RPMI8226 (cell line): Measurements from ENCODE around the gene KCNAB1.
A peak's percentile ranks its signal among the peaks of the same experiment; 100 is the strongest.

ENCODE experiments used
- DNase-seq: peaks from one replicate; pipeline ENCODE4 v3.0.0-alpha.2; 2015

The KCNAB1 gene

GRCh38 chr3:156332304-156332703, 211.9 kb downstream of the KCNAB1 start:
- DNase-seq: no peak

DNA sequence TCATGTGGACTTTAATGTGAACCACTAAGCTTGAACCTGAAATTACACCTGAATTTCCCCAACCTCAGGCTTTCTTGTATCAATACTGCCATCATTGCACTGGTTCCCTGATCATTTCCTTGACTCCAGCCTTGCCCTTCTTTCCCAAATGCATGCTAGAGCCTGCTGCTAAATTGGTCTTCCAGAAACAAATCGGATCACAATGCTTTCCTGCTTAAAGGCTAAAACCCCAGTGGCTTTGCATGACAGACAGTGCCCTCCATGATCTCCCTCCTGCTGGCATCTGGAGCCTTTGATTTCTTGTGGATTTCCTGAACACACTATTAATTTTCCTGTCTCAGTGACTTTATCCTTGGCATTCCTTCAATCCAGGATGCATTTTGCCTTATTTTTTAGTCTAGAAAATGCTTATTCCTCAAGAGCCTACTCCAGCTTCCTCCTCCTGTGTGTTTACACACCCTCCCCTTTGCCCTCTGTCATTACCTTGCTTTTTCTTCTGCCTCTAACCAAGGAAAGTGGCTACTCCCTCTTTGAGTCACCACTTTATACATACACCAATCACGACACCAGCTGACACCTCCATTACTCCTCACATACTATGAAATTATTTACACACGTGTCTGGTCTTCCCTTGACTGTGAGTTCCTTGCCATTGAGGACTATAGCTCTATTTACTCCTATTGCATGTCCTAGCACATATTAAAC, 214.6 kb downstream of the KCNAB1 start:
- DNase-seq: no peak

DNA sequence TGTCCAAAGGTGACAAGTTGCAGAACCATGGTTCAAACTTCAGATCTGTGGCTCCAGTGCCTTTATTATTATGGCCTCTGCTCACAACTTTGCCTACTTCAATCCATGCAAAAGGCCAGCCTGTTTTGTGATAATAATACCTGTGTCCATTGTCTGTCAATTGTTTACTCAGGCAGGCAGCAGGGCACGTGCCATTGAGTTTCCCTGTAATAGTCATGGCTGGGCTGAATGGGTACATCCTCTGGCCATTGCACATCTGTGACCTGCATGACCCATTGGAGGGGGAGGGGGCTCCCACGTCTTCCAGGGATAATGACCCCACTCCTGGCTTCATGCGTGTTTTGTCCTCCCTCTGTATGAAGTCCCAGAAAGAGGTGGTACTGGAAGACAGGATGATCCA, 219.1 kb downstream of the KCNAB1 start:
- no peak for DNase-seq

- DNase-seq: no peak
These were observed 221.0 kb downstream of the KCNAB1 start for GRCh38 chr3:156341332-156341731.

DNA sequence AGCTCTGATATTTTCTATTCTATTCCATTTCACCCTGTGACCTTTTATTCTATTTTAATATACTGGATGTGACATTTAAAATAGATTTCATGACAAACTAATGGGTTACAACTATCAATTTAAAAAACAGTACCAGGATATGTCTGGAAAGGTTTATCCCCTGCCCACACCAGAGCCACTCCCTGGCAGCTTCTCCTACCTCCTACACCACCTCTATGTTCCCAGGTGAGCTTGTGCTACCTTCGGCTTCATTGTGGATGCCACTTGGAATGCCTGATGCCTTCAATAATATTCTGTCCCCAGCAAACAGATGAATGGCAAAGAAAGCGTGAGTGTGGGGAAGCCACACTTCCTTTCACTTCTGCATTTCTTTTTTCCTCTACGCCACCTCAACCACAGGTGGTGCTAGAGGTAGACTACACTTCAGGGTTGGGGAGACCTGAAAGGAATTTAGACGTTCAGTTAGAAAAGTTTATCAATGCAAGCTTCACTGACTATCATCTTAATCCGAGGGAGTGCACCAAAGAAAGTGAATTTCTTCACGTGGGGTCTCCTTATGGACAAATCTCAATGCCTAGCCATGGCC, 221.5 kb downstream of the KCNAB1 start:
- peak; percentile 78 for DNase-seq

GRCh38 chr3:156344215-156344614, 223.8 kb downstream of the KCNAB1 start:
- no peak for DNase-seq

GRCh38 chr3:156349111-156349510, 228.7 kb downstream of the KCNAB1 start:
- no peak for DNase-seq

DNA sequence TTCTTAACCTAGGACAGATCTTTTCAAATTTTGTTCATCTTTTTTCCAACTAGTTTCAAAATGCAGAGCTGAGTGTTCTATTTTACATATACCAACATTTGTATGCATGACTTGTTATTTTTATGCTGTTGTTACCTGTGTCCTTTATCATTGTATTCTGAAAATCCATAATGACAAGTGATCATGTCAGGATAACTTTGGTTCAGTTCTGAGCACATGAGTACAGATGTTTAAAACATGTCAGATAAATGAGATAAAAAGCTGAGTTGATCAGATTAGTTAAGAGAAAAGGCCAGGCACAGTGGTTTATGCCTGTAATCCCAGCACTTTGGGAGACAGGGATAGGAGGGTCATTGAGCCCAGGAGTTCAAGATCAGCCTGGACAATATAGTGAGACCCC, 229.6 kb downstream of the KCNAB1 start:
- DNase-seq: no peak

DNA sequence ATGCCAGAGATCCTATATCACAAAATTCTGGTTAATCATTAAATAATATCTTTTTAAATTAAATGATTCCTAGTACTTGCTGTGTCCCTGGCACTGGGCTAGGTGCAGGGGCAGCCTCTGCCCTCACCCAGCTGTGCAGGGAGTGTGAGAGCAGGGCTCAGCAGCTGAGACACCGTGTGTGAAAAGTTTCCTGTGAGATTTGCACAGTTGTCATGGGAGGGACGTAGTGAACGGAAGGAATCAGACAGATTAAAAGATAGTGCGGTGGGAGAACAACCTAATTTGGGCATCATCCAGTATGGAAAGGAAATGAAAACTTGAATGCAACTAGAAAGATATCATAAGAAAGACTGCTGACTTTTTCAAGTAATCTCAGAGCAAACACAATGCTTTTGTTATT, 230.4 kb downstream of the KCNAB1 start:
- DNase-seq: no peak

DNA sequence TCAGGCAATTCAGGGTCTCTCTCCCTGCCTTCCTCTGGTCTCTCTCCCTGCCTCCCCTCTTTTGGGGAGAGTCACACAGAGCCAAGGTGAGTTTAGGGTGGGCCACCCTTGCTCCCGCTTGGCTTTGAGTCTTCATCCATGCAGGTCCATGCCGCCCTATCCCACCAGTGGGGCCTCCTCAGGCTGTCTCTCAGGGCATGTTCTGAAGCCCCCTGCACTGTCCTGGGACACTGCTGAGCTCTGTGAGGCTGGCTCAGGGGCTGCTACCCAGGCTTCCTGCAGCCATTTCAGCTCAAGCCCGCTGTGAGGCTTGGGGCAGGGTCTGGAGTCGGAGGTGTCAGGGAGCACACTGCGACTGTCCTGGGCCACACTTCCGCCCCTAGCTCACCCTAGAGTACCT, 231.4 kb downstream of the KCNAB1 start:
- DNase-seq: no peak

- no peak for DNase-seq
These were observed 232.3 kb downstream of the KCNAB1 start for GRCh38 chr3:156352728-156353127.

- no peak for DNase-seq
These were observed 233.2 kb downstream of the KCNAB1 start for GRCh38 chr3:156353563-156353962.

DNA sequence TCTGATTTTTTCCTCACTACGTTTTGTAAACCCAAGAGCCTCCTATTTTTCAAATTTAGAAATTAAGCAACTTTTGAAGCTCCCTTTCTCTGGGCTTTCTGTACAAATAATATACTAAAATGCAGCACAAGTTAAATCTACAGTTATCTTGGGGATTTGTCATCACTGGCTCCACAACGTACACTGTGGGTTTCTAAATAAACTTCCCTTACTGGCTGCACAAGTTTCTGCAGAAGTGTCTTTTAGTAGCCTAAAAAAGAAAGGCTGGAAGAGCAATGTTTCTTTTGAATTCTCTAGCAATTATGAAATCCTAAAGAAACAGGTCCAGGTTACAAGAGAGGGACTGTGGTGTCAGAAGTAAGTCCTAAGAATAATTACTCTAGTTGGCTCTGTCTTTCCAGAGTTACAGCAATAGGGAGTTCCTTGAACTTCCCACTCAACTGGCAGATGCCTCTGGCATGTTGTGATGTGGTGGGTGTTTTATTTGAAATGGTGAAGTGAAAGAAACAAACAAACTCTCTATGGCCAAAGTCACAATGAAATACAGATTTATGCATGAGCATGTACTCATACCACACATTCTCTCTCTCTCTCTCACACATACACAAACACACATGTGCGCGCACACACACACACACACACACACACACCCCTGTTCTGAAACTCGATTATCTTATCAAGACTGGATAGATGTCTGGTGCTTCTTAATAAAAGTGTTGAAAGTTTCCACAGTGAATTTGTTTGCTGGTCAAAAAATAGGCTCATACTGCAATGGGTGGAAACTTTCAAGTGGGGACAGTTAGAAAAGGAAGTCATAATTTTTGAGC, 236.4 kb downstream of the KCNAB1 start:
- DNase-seq: no peak

GRCh38 chr3:156358232-156358631, 237.9 kb downstream of the KCNAB1 start:
- no peak for DNase-seq

DNA sequence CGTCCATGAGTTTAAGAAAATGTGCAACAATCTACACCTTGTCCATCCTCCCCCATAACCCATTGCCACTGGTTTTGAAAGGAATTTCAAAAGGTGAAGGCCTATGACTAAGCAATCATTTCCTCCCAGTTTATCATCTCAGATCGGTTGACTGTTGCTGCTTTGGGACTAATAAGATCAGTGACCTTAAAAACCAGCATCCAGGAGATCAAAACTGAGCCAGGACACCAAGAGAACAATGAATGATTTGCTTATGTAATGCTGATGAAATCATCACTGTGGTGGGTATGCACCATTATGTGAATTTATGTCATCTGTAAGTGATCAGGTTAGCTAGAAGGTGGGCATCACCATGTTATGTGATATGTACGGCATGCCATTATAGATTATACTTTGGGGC, 239.0 kb downstream of the KCNAB1 start:
- DNase-seq: no peak

- no peak for DNase-seq
These were observed 239.7 kb downstream of the KCNAB1 start for GRCh38 chr3:156360083-156360482.

- no peak for DNase-seq
These were observed 240.6 kb downstream of the KCNAB1 start for GRCh38 chr3:156360963-156361362.

- no peak for DNase-seq
These were observed 246.2 kb downstream of the KCNAB1 start for GRCh38 chr3:156366559-156366958.

- DNase-seq: no peak
These were observed 247.8 kb downstream of the KCNAB1 start for GRCh38 chr3:156368189-156368588.

GRCh38 chr3:156371701-156372100, 251.3 kb downstream of the KCNAB1 start:
- DNase-seq: no peak

DNA sequence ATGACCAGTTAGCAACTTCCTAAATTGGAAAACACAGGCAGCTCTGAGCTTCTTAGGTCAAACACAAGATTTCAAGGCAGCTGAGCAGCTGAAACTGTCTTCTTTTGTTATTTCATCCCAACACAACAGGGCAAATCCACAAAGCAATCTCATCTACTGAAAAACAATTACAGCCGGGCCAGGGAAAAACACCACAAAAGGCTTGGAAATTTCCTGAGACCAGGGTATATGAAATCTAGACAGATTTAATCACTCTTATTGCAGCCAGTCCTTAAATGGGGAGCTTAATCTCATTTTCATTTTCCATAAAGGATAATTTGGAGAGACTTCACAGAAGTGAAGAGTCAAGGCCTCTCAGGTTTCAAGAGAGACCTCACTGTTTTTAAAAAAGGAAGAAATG, 252.7 kb downstream of the KCNAB1 start:
- DNase-seq: no peak

DNA sequence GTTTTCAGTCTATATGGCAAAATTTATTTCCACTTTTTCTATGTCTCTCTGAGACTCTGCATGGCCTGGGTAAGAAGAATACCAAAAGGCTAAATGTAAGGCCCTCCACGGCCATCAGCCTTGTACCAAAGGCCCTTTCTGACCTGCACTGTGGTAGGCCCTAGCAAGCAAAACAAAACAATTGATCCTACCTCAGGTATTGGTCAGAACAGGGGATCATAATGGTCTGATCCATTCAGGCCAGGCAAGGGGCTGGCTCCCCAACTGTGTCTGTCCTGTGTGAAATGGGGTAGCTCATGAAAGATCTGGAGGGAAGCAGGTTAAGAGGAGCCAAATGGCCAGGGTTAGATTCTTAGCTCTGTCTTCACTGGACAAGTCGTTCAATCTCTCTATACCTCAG, 253.3 kb downstream of the KCNAB1 start:
- no peak for DNase-seq

DNA sequence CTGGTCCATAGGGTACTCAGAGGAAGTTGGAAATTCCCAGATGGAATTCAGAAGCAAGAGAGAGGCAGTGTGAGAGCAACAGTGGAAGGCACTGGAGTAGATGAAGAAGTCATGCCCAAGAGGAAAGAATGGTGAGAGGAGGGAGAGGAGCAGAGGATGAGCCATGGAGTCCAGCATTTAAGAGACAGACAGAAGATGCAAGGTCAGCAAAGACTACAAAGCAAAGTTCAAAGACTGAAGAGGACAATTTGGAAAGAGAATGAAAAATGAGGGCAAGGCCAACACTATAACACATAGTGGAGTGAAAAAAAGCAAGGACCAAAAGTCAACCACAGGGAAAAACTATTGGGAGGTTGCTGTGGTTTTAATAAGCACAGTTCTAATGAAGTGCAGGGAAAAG, 255.8 kb downstream of the KCNAB1 start:
- DNase-seq: no peak

GRCh38 chr3:156377266-156377665, 256.9 kb downstream of the KCNAB1 start:
- DNase-seq: no peak
